NCI-H2196 treated with DMSO at 0.1 percent for 48 hours (cell line): ENCODE results near the gene NUF2.
A peak's percentile ranks its signal among the peaks of the same experiment; 100 is the strongest.
"Not testable (repeated sequence)": the region's sequence is repeated elsewhere in the genome, so short reads cannot be mapped to it uniquely, and the experiment has no call there.

ENCODE experiments used
- DNase-seq: peaks from one replicate; lab custom pipeline; 2025; ENCODE audit not compliant: unreplicated experiment; lab: John Stamatoyannopoulos, UW

The NUF2 gene

DNA sequence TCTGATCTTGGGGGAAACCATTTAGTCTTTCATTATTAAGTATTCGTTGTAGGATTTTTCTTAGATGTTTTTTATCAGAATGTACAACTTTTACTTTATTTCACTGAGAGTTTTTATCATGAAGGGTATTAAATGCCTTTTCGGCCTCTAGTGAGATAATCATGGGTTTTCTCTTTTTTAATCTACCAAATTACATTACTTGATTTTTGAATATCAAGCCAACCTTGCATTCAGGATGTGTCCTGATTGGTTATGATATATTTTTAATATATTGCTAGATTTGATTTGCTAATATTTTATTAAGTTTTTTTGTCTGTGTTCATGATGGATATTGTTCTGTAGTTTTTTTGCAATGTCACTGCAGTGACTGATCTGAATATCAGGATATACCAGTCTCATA, 9.4 kb downstream of the NUF2 start:
- no peak for DNase-seq

DNA sequence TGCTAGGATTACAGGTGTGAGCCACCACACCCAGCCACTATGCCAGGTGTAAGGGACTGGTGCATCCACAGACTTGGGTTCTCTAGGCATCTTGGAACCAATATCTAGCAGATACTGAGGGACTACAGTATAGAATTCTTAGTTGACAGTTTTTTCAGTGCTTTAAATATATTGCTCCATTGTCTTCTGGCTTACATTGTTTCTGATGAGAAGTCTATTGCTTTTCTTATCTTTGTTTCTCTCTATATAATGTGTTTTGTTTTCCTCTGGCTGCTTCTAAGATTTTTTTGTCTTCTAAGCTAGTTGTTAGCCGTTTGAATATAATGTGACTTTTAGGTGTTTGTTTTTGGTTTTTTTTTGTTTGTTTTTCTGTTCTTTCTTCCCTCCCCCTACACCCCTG, 13.5 kb downstream of the NUF2 start:
- DNase-seq = no peak

DNA sequence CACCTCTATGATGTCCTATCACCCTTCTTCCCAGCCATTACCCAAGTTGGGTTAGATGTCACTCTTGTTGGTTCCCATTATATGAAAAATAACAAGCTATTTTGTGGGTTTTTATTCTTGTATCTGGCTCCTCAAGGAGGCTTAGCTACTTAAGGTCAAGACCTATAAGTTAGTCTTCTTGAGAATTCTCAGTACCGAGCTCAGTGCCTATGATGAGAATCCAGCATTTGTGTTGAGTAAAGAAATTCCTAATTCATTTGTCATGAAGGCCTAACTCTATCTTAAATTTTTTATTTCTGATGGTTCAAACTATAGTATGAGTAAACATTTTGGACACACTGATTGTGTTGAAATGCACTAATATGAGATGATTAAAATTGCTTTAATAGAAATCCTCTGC, 15.9 kb downstream of the NUF2 start:
- DNase-seq = no peak

DNA sequence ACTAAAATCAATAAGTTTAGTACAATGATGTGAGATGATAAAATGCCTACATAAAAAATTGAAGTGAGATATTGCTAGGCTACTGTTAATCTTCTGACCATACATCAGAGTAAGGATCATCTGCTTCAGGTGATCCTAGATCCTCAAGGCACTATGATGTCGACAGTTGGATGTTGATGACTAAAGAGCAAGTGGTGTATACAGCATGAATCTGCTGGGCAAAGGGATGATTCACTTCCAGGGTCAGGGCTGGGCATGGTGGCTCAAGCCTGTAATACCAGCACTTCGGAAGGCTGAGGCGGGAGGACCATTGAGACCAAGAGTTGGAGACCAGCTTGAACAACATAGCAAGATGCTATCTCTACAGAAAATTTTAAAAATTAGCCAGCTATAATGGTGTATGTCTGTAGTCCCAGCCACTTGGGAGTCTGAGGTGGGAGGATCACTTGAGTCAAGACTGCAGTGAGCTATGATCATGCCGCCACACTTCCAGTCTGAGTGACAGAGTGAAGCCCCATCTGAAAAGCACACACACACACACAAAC, 24.6 kb downstream of the NUF2 start:
- DNase-seq = no peak

DNA sequence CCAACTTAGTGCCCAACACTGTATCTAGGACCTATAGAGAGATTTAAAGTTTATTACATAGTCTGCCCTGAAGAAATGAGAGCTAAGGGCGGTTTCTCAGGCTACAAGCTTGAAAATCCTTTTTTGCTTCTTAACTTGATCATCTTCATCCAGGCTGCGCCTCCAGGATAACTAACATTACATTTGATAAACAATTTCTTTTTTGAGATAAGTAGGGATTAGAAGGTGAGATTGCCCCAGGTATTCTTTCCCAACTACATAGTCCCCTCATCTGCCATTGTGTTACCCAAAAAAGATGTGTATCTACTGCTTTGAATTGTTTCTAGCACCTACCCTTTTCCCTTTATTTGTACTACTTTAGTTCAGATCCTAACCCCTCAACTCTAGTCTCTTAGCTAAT, 25.4 kb downstream of the NUF2 start:
- no peak for DNase-seq

DNA sequence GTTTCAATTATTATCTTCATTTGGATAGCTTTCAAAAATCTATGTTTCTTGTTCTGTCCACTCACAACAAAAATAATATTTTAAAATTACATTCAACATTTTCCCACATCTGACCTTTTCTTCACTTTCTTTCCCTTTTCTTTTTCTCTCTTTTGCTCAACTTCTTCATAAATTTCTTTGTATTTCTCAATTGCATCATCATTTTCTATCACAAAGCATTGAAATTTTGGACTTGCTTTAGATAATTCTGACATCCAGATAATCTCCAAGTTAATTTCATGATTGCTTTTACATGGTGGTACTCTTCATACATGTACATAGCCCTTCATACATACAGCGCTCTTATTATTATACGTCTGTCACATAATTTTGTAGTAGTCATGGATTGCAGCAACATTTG, 30.2 kb downstream of the NUF2 start:
- no peak for DNase-seq

DNA sequence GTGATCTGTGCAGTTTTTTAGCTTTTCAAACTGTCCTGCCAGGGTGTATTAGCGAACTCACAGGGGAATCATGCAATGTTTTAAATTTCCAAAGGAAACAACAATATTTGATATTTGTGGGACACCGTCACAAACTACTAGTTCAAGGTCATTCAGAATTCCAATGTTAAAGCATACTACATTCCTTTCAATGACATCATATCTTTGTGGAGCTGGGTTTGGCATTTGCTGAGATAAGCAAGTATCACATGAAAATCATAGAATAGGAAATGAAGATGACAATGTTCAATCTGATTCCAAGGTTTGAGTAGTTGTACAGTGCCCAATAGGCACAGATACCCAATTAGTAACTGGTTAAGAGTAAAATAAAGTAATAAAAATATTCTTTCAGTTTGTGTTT, 35.6 kb downstream of the NUF2 start:
- DNase-seq = no peak

DNA sequence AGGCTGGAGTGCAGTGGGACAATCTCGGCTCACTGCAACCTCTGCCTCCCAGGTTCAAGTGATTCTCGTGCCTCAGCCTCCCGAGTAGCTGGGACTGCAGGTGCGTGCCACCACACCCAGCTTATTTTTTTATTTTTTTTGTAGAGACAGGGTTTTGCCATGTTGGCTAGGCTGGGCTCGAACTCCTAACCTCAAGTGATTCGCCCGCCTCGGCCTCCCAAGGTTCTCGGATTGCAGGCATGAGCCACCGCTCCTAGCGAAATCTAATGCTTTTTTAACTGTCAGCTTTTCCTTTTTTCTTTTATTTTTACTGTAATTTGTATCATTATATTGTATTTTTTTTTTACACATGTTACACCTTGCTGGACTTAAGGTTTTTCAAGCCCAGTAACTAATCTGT, 36.4 kb downstream of the NUF2 start:
- not testable (repeated sequence) for DNase-seq

DNA sequence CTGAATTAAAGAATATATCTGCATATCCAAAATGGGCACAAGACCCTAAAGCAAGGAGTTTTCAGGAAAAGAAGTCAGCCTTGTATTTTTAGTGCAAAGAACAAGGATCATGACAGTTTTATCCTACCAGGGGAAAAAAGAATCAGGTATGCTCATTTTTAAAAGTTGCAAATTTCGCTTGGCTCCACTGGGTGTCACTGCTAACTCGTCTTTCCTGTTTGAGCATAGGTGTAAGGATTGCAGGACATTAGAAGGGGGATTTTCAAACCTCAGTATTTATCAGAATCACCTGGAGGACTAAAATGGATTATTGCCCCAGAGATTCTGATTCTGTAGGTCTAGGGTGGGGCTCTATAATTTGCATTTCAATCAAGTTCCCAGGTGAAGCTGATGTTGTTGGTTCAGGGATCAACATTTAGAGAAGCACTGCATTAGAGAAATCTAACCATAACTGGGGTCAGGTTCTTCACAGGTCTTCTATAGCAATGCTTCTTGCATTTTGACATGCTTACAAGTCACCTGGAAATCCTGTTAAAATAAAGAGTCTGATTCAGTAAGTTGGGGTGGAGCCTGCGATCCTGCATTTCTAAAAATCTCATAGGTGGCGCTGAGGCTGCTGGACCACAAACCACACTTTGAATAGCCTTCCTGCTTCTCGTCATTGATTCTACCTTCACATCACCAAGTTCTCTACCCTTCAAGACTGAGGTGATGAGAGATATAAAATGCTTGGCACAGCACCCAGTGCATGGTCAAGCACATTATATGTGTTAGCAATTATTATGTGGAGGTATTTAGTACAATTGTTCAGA, 39.6 kb downstream of the NUF2 start:
- peak; percentile 22 for DNase-seq

DNA sequence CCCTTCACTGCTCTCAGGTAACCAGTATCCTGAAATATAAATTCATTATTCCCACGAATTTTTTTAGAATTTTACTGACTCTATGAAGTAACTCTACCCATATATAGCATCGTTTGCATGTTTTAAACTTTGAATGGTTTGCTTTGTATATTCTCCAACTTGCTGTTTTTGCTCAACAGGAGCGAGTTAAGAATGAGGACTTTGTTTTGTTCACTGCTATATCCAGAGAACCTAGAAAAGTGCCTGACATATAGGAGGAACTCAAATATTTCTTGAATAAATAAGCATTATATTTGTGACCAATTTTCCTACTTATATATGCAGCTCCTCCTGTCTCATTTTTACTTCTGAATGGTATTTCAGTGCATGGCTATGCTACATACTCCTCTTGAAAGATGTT, 43.4 kb downstream of the NUF2 start:
- no peak for DNase-seq

DNA sequence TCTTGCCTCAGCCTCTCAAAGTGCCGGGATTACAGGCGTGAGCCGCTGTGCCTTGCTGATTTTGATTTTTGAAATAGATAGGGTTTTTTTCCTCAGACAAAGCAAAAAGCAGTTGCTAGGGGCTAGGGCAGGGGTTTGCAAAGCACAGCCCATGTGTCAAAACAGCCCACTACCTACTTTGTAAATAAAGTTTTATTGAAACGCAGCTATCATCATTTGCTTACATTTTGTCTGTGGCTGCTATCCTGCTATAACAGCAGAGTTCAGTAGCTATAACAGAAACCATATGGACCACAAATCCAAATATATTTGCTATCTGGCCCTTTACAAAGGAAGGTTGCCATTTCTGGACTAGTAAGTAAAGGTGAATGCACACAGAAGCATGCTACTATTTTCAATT, 44.8 kb downstream of the NUF2 start:
- no peak for DNase-seq

DNA sequence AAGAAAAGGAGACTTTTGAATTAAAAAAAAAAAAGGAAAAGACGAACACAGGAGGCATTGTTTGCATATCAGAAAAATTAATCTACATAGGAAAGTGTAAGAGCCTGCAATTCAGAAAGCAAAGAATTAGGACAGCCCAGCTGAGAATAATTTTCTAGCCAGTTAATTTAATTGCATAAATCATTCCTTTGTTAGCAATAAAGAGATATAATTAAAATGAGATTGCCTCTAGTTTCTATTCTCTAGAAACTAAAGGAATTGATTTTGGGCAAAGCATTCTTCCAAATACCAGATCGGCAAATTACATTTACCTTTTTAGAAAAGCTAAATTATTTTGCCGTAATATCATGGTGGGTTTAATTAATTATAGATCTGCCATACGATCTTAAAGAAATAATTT, 46.0 kb downstream of the NUF2 start:
- no peak for DNase-seq

DNA sequence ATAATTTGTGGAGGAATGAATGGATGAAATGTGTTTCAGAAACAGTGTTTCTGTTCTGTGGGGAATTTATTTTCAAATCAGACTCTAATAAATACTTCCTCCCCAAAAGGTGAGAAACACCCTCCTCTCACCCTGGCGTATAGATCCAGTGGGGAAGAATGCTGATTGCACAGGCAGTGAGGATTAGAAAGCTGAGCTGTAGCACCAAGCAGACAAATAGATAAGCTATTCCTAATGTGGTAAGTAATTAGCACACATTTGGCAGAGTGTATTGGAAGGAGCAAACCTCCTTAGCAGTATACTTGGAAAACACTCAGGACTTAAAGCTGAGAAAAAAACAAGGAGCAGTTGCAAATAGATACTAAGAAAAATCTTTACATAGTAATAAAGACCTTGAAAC, 50.8 kb downstream of the NUF2 start:
- no peak for DNase-seq

DNA sequence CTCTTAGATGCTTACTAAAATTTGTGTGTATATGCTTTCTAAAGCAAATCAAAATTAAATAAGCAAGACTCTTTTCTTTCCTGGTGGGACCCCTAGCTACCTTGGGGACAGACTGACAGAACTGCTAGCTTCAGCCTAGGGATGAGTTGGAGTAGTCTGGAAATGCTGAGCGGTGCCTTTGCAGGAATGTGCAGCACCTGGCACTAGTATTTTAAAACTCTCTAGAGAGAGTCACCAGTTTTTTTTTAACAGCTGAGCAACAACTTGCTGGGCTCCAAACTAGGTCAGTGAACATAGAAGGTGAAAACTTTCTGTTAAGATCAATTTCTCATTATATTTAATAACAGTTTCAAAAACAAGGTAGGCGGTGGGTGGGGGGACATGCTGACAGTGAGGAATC, 56.8 kb downstream of the NUF2 start:
- DNase-seq = no peak

DNA sequence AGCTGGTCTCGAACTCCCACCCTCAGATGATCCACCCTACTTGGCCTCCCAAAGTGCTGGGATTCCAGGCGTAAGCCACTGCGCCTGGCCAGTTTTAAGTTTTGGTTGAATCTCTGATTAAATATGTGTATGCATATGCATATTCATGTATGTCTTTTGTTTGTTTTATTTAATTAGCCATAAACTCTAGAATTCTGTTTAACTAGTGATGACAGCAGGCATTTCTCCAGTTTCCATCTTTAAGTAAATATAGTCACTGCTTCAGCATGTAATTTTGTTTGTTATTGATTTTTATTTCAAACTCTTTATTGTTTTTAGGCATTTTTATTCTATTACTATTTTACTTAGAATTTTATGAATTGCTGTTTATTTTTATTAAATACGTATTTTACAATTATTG, 58.0 kb downstream of the NUF2 start:
- DNase-seq = no peak

DNA sequence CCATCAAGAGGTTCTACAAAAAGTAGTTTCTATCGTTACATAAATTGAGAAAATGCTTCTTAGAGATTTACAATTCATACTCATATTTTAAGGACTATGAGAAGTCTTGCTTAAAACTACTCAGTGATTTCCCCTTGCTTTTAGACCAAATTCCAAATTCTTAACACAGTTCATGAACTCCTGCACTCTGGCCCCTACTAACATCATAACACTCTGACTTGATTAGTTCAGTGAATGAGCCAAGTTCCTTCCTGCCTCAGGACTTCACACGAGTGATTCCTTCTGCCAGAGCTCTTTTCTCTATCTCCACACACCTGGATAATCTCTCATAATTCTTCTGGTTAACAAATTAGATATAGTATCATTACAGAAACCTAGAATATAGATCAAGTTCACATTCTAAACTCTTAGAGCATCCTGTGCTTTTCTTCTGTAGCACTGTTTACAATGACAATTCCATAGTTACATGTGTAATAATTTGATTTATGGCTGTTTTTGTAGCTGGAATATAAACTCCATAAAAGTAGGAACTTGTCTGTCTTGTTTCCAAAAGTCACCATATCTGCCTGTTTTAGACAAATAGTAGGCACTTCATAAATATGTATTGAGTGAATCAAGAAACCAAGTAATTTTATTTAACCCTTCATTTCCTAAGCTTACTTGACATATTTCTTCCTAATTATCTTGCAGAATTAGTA, 59.9 kb downstream of the NUF2 start:
- no peak for DNase-seq

DNA sequence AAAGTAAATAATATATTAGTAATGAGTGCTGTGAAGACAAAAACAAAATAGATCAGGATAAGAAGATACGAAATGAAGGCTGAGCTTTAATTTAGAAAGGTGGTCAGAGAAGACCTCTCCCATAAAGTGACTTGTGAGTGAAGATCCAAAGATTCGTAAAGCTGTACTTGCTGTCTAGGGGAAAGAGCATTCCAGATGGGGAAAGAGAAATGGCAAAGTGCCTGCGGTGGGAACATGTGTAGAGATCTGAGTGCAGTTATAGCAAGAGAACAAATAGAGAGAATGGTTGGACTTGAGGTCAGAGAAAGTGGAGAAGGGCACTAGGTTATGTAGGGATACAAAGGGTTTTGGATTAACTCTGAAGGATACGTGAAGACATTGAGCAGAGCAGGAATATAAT, 60.6 kb downstream of the NUF2 start:
- DNase-seq = no peak

DNA sequence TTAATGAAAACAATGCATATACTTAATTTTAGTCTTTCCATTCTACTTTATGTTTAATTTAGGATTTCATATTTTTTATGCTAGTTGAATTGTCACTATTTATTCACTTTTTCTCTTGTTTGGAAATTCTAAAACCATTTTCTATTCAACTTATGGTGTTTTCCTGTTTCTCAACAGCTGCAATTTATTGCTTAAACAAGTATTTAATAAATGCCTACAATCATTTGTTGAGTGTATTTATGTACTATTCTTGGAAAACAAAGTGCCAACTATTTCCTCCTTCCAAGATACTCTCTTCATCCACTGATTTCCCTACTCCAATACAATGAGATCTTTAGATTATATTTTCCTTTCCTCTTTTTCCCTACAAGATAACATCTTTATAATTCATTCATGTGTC, 65.4 kb downstream of the NUF2 start:
- DNase-seq = no peak

DNA sequence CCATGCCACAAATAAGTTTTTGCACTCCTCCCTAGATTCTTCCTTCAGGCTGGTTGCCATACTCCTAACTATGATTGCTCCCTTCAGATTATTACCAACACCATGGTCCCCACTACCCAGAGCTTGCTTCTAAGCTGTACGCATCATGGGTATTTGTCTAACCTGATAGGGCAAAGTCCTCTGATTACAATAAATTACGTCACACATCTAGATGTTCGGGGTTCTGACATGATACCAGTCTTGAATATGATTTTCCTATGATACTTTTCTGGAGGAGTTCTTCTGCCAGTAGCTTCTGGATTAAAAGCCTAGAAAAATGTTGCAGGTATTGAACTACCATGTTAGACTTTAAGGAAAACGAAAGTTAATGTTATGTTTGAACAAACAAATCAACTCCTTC, 67.2 kb downstream of the NUF2 start:
- DNase-seq = no peak

DNA sequence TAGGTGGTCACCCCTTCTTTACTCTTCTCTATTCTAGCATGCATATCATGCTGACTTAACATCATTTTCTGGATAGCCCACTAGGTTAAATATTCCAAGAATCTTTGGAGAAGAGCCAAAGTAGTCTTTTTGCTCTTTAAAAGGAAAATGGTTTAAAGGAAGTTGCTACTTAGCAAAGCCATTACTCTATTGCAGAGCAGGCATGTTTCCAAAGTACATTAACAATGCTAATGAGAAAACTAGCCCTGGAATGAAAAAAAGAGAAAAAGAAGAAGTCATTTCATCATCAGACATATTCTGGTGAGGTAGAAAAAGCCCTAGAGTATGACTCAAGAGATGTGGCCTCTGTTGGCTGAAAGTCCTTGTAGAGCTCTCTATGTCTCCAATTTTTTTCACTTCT, 74.0 kb downstream of the NUF2 start:
- DNase-seq = no peak

DNA sequence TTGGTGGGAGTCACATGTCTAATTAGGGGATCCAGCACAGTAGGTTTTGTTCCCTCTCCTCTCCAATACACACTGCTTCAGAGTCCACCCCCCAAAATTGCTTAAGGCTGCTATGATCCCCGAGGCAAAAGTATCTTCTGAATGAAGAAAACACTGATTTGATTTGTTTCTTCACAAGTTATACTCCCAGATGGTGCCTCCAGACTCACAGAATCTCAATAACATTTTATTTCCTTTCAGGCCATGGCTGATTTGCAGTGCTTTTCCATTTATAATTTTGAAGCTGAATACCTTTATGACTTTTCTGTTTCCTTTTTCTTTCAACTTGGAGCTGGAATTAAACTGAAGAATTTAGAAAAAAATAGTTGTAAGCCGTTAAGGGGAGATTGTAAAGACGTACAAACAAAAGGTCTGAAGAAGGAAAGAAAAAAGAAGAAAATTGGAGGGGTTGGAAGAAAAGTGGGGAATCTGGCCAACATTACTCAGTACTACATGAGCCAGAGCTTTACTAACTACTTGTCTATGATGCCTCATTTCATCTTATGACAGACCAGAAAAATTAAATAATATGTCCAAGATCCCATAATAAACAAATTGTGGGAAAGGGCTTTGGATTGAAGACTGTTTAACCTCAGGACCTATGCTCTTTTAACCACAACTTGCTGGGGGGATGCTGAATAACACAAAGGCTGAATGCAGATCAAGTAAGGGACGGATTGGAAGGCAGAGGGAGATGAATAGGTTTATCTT, 75.9 kb downstream of the NUF2 start:
- no peak for DNase-seq

DNA sequence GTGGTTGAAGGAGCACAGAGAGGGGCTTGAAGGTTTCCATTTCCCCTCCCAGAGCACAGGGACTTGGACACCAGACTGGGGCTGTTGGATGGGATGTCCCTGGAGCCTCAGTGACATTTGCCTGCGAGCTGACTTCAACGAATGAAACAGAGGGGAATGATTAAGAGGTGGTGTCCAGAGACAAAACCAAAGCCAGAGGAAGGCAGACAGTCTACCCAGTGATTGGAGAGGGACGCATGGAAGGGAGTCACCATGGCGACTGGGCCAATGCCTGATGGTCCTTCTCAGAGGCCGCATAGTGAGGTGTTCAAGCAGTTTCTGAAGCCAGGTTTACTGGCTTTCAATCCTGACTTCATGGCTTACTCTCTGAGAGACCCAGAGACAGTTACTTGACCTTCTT, 77.2 kb downstream of the NUF2 start:
- DNase-seq = no peak
